Superior temporal gyrus (tissue), 1 donor: Measurements from ENCODE around the gene DFFB.

Source experiments
- DNase-seq: peaks from one replicate; pipeline ENCODE4 v3.0.0-alpha.2; 2016; ENCODE audit errors: extremely low spot score

The DFFB gene

DNA sequence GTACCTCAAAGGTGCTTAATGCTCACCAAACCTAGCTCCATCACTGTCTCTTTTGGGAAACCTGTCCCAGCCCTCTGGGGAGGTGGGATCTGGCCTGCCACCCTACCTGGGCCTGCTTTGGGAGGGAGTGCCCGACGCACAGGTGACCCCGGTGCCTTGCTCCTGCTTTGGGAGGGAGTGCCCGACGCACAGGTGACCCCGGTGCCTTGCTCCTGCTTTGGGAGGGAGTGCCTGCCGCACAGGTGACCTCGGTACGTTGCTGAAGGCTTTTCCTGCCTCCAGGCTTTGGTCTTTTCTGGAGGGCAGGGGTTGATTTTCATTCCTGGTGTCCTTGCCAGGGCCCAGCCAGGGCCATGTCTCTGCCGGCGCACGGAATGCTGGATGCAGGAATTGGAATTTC is 68.0 kb downstream of the DFFB start:
- DNase-seq, result no peak

DNA sequence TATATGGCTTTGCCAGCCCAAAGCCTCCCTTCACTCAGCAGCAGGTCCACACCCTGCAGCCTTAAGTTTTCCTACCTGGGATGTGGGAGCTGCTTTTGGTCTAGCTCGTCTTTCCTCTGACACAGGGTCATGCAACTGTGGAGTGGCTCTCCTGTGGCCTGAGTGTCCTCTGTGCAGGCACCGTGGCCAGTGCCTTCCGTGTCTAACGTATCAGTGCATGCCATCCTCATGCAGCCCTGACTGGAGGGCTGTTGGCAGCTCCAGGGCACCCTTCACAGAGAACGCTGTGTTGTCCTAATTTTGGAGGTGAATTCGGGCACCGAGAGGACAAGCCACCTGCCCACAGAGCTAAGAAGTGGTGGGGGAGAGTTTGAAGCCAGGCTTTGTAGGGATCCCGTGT is 68.5 kb downstream of the DFFB start:
- DNase-seq, result no peak

DNA sequence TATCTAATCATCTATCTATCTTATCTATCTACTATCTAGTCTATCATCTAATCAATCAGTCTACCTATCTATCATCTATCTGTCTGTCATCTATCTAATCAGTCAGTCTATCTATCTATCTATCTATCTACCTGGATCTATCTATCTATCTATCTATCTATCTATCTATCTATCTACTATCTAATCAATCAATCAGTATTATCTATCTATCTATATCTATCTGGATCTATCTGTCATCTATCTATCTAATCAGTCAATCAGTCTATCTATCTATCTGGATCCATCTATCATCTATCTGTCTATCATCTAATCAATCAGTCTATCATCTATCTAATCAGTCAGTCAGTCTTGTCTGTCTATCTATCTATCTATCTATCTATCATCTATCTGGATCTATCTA is 69.7 kb downstream of the DFFB start:
- DNase-seq, result no peak

DNA sequence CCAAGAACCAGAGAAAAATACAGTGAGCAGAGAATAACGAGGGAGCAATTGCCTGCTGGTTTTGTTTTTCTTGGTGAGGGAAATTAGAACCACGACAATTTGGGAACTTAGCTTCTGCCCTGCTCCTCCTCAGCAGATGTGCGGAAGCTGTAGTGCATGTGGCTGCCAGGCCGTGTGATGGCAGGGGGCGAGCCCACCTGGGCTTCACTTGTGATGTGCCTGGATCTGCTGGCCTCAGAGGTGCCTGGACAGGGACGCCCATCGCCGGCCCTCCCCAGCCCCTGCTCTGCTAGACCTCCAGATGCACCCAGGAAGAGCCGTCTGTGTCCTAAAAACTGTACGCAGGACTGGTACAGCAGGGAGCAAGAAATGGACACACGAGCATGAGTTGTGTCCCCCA is 71.3 kb downstream of the DFFB start:
- no peak for DNase-seq

DNA sequence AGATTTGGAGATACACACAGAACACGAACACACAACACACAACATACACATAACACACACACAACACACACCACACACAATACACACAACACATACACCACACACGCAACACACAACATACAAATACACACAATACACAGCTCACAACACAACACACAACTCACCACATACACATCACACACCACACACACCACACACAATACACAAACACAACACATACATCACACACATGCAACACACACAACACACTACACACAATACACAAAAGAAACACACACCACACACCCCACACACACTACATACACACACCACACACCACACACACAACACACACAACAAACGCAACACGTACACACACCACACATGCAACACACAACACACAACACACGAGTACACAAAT is 71.8 kb downstream of the DFFB start:
- DNase-seq, result no peak

DNA sequence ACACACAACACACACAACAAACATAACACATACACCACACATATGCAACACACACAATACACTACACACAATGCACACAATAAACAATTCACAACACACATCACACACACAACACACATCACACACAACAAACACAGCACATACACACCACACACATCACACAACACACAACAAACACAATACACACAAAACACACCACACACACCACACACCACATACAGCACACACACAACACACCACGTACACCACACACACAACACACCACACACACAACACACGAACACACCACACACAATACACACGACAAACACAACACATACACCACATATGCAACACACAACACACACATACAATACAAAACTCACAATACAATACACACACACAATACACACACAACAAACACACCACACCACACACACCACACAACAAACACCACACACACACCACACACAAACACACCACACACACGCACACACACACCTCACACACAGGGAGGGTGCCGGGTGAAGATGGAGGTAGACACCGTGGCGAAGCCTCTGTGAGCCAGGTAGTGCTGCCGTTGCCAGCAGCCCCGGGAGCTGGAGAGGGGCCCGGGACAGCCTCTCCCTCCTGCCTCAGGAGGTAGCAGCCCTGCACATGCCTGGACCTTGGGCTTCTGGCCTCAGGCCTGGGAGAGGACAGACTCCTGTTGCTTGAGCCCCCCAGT is 73.2 kb downstream of the DFFB start:
- DNase-seq, result no peak

DNA sequence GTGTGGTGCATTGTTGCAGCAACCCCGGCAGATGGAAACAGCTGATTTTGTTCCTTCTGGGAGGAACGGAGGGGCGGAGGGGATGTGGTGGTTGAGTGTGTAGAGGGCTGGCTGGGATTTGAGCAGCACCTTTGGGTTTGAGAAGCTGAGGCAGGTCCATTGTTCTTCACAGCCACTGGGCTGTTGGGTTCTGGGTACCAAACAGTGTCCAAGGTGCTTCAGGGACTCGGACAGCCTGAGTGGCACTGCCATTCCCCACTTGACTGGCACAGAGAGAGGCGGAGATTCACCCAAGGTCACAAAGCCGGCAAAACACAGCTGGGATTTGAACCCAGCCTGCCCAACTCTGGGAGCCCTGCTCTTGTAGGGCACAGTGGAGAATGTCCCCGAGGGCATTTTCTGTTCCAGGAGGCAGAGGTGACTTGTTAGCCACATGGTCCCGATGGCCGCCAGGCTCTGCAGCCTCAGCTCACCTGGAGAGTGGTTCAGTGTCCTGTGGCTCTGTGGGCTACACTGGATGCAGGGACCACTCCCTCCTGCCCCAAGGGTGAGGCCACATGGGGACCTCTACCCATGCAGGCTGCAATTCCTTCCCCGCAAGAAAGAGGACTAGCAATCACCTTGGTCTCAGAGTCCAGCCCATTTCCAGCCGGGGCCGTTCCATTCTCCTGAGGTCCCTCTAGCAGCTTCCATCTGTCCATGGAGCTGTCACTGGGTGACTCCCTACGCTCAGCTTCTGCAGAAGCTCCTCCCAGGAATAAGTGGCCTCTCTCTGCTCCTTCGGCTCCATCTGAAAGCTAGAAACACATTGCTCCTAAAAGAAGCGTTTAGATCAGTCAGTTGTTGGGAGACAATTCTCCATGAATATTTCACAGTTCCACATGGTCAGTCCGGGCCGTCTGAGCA is 74.0 kb downstream of the DFFB start:
- no peak for DNase-seq

DNA sequence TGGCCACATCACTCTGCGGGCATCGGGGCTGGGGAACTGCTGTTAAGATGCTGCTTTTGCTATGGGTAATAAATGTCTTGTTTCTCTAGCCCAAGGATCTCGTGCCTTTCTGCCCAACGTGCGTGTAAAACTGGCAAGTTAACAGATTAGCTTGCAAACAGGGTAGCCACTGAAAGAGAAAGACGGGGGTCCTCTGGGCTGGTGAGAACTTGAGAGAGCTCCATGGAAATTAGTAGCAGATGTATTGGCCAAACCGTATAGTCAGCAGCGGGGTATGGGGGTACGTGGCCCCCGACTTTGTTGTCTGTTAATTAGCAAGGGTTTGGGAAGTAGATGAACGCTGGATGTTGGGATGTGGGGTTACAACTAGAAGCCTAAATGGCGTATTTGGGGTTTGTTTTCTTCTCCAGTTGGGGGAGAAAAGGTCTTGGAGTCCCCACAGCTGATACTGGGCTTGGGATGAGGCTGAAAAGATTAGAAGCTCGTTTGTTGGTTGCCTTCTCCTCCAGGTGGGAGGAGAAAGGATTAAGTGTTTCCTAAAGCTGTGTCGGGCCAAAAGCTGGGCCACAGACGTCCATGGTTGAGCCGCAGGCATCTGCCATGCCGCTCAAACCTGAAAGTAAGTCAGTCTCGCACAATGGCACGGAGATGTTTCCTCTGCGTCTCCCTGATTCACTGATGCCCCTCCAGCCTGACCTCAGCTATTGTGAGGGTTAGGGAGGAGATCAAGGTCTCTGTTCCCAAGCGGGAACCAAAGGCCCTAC is 75.1 kb downstream of the DFFB start:
- no peak for DNase-seq
